HepG2 (cell line): ENCODE results near the gene DNAJC8. TPM values are rescaled to one million over a fixed set of nuclear protein-coding genes. Genes with fewer than 3 reads are reported as not detected.

Source experiments
- ATAC-seq: fragments of 200-7000 bp; cut with Tn5 transposase; 3 replicates; pipeline ENCODE4 v1.9.1; 2020; ENCODE audit warnings: mild to moderate bottlenecking, moderate library complexity
- BruUV-seq: library from RNA; stranded (reverse); fragments of 400-500 nt; replicated peaks from 2 replicates; lab custom pipeline; 2021; lab: Mats Ljungman, UMichigan
- CTCF ChIA-PET: fragments of 300-600 bp; formaldehyde crosslinking; extraction: SDS; loops from one replicate; lab custom pipeline; 2021; ENCODE audit warnings: low total read pairs, inconsistent platforms, low intra/inter-chr PET ratio; lab: Yijun Ruan, JAX
- POLR2A ChIA-PET: fragments of 350-600 bp; sonication (Branson Sonifier 250); formaldehyde crosslinking; loops from one replicate; lab custom pipeline; 2020; ENCODE audit warnings: antibody characterized with exemption, inconsistent platforms; lab: Yijun Ruan, JAX
- DNase-seq: peaks from one replicate; pipeline ENCODE4 v3.0.0-alpha.2; 2015; ENCODE audit warnings: low spot score
- FAIRE-seq: peaks from 3 replicates; lab custom pipeline; 2011; peaks lifted over from hg19 to GRCh38; lab: Jason Lieb, UNC
- H2AFZ ChIP-seq: one replicate; pipeline ENCODE4 v1.6.1; 2011; ENCODE audit warnings: low read length, inconsistent platforms
- H3K27ac ChIP-seq: fragments of 300-600 bp; 3 replicates; pipeline ENCODE4 v1.8.0; 2011; ENCODE audit warnings: mixed run types, mild to moderate bottlenecking, mixed read lengths, low read length, inconsistent platforms; ENCODE audit not compliant: insufficient read depth; ENCODE audit errors: extremely low read length
- H3K27me3 ChIP-seq, 2 experiments: fragments of 200-600 bp in 1 of 2; 2 replicates in 1 of 2; 3 replicates in 1 of 2; pipeline versions ENCODE4 v1.6.0 to v1.8.0; 2011; ENCODE audit warnings: low read length in 2 of 2, mild to moderate bottlenecking in 2 of 2, moderate library complexity in 2 of 2, inconsistent platforms in 1 of 2; ENCODE audit not compliant: insufficient read depth in 2 of 2, control insufficient read depth in 1 of 2
- H3K36me3 ChIP-seq, 2 experiments: fragments of 200-600 bp in 1 of 2; replicated peaks in 1 of 2; 2 replicates in 1 of 2; 3 replicates in 1 of 2; pipeline versions ENCODE4 v1.5.1 to v1.8.0; 2011; ENCODE audit warnings: low read length in 2 of 2, inconsistent platforms in 1 of 2; ENCODE audit not compliant: insufficient read depth in 2 of 2, control insufficient read depth in 1 of 2
- H3K4me1 ChIP-seq: 2 replicates; pipeline ENCODE4 v1.5.1; 2012; ENCODE audit warnings: low read length, inconsistent platforms; ENCODE audit not compliant: insufficient read depth
- H3K4me2 ChIP-seq: 2 replicates; pipeline ENCODE4 v1.6.0; 2011; ENCODE audit warnings: low read depth, low read length, inconsistent platforms
- H3K4me3 ChIP-seq, 3 experiments: fragments of 200-600 bp in 1 of 3; sonication (generic), shearing (Covaris generic) in 1 of 3; replicated peaks in 1 of 3; 2 replicates each; pipeline ENCODE4 v1.5.1; 2011 to 2016; ENCODE audit warnings: low read length in 3 of 3, inconsistent platforms in 2 of 3, low read depth in 2 of 3, mild to moderate bottlenecking in 2 of 3, control low read depth in 1 of 3, mixed read lengths in 1 of 3; ENCODE audit not compliant: insufficient read depth in 1 of 3
- H3K79me2 ChIP-seq: one replicate; pipeline ENCODE4 v1.6.1; 2011; ENCODE audit warnings: low read length, inconsistent platforms; ENCODE audit not compliant: insufficient read depth
- H3K9ac ChIP-seq: 2 replicates; pipeline ENCODE4 v1.6.0; 2011; ENCODE audit warnings: mild to moderate bottlenecking, low read depth, low read length, inconsistent platforms; ENCODE audit not compliant: insufficient read depth
- H3K9me3 ChIP-seq: 2 replicates; pipeline ENCODE4 v1.5.1; 2012; ENCODE audit warnings: mild to moderate bottlenecking, low read length
- H4K20me1 ChIP-seq: 2 replicates; pipeline ENCODE4 v1.6.0; 2011; ENCODE audit warnings: inconsistent platforms, mild to moderate bottlenecking, low read length, moderate library complexity; ENCODE audit not compliant: insufficient read depth
- AGO2 ChIP-seq: fragments of 200-400 bp; formaldehyde crosslinking; optimal IDR thresholded peaks from 2 replicates; pipeline ENCODE3; 2017; ENCODE audit warnings: mild to moderate bottlenecking, low read depth, low read length, moderate library complexity
- CBX5 ChIP-seq: sonication (generic); formaldehyde crosslinking; IDR thresholded peaks from 2 replicates; pipeline ENCODE4 v1.4.0; 2020; ENCODE audit warnings: missing genetic modification reagents, borderline replicate concordance
- DMAP1 ChIP-seq: IDR thresholded peaks from 2 replicates; pipeline ENCODE4 v1.6.1; 2016
- ETV6 ChIP-seq: sonication (generic); formaldehyde crosslinking; conservative IDR thresholded peaks from 2 replicates; pipeline ENCODE4 v1.4.0; 2020; ENCODE audit warnings: missing genetic modification reagents
- FOXM1 ChIP-seq: sonication (generic); formaldehyde crosslinking; IDR thresholded peaks from 2 replicates; pipeline ENCODE4 v1.5.0; 2020; ENCODE audit warnings: missing genetic modification reagents
- GABPA ChIP-seq, 2 experiments: IDR thresholded peaks; 2 replicates each; pipeline ENCODE4 v1.6.1; 2011 to 2016; ENCODE audit warnings: low read depth in 2 of 2, low read length in 1 of 2, missing biosample characterization in 1 of 2, missing genetic modification characterization in 1 of 2
- MIER3 ChIP-seq: IDR thresholded peaks from 2 replicates; pipeline ENCODE4 v1.6.1; 2016; ENCODE audit warnings: missing compliant biosample characterization, borderline replicate concordance
- SMAD1 ChIP-seq: sonication (generic); formaldehyde crosslinking; IDR thresholded peaks from 2 replicates; pipeline ENCODE4 v1.4.0; 2020; ENCODE audit warnings: missing genetic modification reagents, low read depth, mild to moderate bottlenecking, borderline replicate concordance
- SOX5 ChIP-seq: IDR thresholded peaks from 2 replicates; pipeline ENCODE4 v1.6.1; 2016; ENCODE audit warnings: borderline replicate concordance
- TCF7L2 ChIP-seq: IDR thresholded peaks from 2 replicates; pipeline ENCODE4 v1.6.1; 2011; ENCODE audit warnings: mild to moderate bottlenecking, low read depth, low read length, moderate library complexity
- ZNF598 ChIP-seq: sonication (generic); formaldehyde crosslinking; IDR thresholded peaks from 2 replicates; pipeline ENCODE4 v1.5.1; 2020; ENCODE audit warnings: mild to moderate bottlenecking, missing genetic modification reagents, borderline replicate concordance
- ZNF780A ChIP-seq: sonication (generic); formaldehyde crosslinking; IDR thresholded peaks from 2 replicates; pipeline ENCODE4 v1.8.0; 2022; ENCODE audit warnings: mild to moderate bottlenecking, missing genetic modification reagents, moderate library complexity
- WGBS: methylation state at CpG from one replicate; pipeline ENCODE4 v1.1.6; 2017; ENCODE audit warnings: low lambda C conversion rate; 5-methylcytosine and 5-hydroxymethylcytosine counted together
- in situ Hi-C: cut with HindIII; loops from 2 replicates; pipeline ENCODE4 v1.10.0; 2017; ENCODE audit warnings: low pct_unique_long_range_greater_than_20kb; ENCODE audit not compliant: extremely low pct_ligation_motif_present
- intact Hi-C: fragments of 100-400 bp; cut with micrococcal nuclease; formaldehyde crosslinking; loops from one replicate; pipeline ENCODE4 v1.10.0; 2022; ENCODE audit not compliant: unreplicated experiment
- polyA plus RNA-seq, 8 experiments: library from polyadenylated mRNA; depleted of rRNA in 3 of 8; stranded (reverse) in 7 of 8; unstranded in 1 of 8; fragments of >200 nt; fragmentation: Illumina TruSeq in 4 of 8; extraction: Trizol in 4 of 8; gene quantifications; 2 replicates each; pipeline versions ENCODE4 v1.2.1 to v1.2.3, GENCODE V29; 2011 to 2016; ENCODE audit warnings: low read depth in 4 of 8, missing spikeins in 1 of 8, mixed read lengths in 1 of 8; ENCODE audit not compliant: insufficient read depth in 1 of 8
- total RNA-seq, 5 experiments: library from RNA; depleted of rRNA; stranded (reverse); fragments of >200 nt; fragmentation: Illumina TruSeq; extraction: Trizol; gene quantifications; 2 replicates each; pipeline ENCODE4 v1.2.3, GENCODE V29; 2016; ENCODE audit warnings: low read depth in 1 of 5
- TF ChIP-seq, protein P1 (sequence below): sonication (generic); formaldehyde crosslinking; conservative IDR thresholded peaks from 2 replicates; pipeline ENCODE4 v1.4.0; 2020; ENCODE audit warnings: mild to moderate bottlenecking, missing genetic modification reagents, moderate library complexity

DNAJC8 gene
- total and polyA plus RNA-seq, 2 of the 13 experiments (the other 11 are each of a cell fraction or from before 2014, with no cell fraction given), result 54.5 to 126 TPM

DNA sequence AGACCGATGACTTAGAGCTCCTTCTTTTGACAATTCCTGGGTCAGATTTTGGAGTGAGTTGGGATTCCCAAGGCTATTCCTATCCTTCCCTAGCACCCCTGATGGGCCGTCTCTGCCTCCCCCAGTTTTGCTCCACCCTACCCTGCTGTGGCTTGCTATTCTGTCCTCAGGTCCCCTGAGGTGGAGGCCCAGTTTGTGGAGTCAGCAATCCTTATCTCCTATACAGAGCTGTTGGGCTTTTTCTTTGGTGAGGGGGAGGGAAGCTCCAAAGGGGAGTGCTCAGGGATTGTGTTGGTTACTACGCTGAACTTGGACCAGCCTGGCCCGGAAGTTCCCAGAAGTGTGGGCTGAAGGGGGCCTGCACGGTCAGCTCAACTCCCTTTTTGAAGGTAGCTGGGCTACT, 34.1 kb upstream of the DNAJC8 start (continued):
- TF ChIP-seq ETV6, result no peak
- no peak for TF ChIP-seq SMAD1 (CRISPR knock-in tag)
- TF ChIP-seq, protein P1, sequence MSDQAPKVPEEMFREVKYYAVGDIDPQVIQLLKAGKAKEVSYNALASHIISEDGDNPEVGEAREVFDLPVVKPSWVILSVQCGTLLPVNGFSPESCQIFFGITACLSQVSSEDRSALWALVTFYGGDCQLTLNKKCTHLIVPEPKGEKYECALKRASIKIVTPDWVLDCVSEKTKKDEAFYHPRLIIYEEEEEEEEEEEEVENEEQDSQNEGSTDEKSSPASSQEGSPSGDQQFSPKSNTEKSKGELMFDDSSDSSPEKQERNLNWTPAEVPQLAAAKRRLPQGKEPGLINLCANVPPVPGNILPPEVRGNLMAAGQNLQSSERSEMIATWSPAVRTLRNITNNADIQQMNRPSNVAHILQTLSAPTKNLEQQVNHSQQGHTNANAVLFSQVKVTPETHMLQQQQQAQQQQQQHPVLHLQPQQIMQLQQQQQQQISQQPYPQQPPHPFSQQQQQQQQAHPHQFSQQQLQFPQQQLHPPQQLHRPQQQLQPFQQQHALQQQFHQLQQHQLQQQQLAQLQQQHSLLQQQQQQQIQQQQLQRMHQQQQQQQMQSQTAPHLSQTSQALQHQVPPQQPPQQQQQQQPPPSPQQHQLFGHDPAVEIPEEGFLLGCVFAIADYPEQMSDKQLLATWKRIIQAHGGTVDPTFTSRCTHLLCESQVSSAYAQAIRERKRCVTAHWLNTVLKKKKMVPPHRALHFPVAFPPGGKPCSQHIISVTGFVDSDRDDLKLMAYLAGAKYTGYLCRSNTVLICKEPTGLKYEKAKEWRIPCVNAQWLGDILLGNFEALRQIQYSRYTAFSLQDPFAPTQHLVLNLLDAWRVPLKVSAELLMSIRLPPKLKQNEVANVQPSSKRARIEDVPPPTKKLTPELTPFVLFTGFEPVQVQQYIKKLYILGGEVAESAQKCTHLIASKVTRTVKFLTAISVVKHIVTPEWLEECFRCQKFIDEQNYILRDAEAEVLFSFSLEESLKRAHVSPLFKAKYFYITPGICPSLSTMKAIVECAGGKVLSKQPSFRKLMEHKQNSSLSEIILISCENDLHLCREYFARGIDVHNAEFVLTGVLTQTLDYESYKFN, result 0 out of 2 replicates have a peak, but pooled peaks have one; percentile 27
- no peak for TF ChIP-seq GABPA (IDR thresholded peaks at IDR 0.05; ENCODE audit: low read depth, low read length)
- 0 out of 2 replicates have a peak, but pooled peaks have one; percentile 17 for TF ChIP-seq GABPA (CRISPR knock-in tag; IDR thresholded peaks at IDR 0.05; ENCODE audit: low read depth)
- TF ChIP-seq, all 625 proteins: peak for 10

DNA sequence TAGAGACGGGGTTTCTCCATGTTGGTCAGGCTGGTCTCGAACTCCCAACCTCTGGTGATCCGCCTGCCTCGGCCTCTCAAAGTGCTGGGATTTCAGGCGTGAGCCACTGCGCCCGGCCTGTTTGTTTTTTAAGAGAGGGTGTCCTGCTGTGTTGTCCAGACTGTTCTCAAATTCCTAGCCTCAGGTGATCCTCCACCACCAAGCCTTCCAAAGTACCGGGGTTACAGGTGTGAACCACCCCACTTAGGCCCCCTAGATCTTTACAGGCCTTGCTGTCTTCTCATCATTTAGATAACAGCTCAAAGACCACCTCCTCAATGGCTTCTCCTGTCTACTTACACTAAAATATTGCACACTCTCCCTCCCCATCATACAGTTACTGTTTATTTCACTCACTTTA, 32.7 kb upstream of the DNAJC8 start:
- H3K4me1 ChIP-seq, result peaks cover 93% of the 10 kb centered on the region
- CTCF ChIA-PET, result no interaction called here
- H3K79me2 ChIP-seq, result peaks cover 82% of the 10 kb centered on the region
- H3K36me3 ChIP-seq, result peaks cover 2 to 7% of the 10 kb centered on the region in 2 experiments; a peak in 3 of 5 replicates
- 90% methylated on average over 7 of the region's 8 CpGs for WGBS
- no peak overlapping the region for H3K4me2 ChIP-seq
- FAIRE-seq (no peak), ATAC-seq (no peak), DNase-seq (no peak)
- BruUV-seq, result no TSS peak
- POLR2A ChIA-PET, result interaction anchor here (1.0 to 1.7 kb wide), 2 partner anchors 7 to 63 kb away, joined by 3 to 10 read pairs; partner anchors contain the start of gene MED18
- intact Hi-C loops (loop anchor here (10.0 kb wide), 1 partner anchor 59 kb away; the partner anchor contains the start of gene MED18), in situ Hi-C loops (no loop called here)
- no peak overlapping the region for H2AFZ ChIP-seq
- H3K9ac ChIP-seq, result no peak overlapping the region
- TF ChIP-seq SOX5 (CRISPR knock-in tag) (no peak), AGO2 (no peak), DMAP1 (CRISPR knock-in tag) (no peak), FOXM1 (CRISPR knock-in tag) (no peak), TCF7L2 (no peak), MIER3 (no peak), ETV6 (no peak), ZNF780A (CRISPR knock-in tag) (no peak), CBX5 (no peak), ZNF598 (CRISPR knock-in tag) (no peak)
- H3K27ac ChIP-seq, result no peak overlapping the region
- H3K4me3 ChIP-seq, result no peak overlapping the region
- no peaks in the 10 kb centered on the region for H3K9me3 ChIP-seq
- H3K27me3 ChIP-seq, result no peaks in the 10 kb centered on the region
- H4K20me1 ChIP-seq, result peaks cover 68% of the 10 kb centered on the region
